ENCODE data around the gene PHOX2B.

PHOX2B gene

GRCh38 chr4:41709844-41710481 is 38.6 kb downstream of the PHOX2B start:
- DNase-seq = no peak

GRCh38 chr4:41703785-41704184 is 44.7 kb downstream of the PHOX2B start:
- DNase-seq = no peak

- no peak for DNase-seq
Observed at GRCh38 chr4:41702770-41703169, 45.8 kb downstream of the PHOX2B start.

DNA sequence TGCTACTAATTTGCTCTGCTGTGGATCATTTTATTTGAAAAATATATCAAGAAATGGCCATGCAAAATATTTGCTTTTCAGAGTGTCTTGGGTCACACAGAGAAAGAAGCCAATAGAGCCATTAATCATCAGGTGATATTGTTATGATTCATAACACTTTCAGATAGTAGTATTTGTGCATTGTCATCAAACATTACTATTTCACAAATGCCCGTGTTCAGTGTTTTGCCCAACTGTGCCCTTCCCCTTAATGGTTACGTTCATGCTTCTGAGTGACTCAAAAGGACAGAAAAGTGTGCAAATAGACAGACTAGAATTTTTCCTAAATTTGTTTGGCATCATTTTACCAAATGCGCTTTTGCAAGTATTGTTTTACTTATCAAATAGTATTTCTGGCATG is 46.5 kb downstream of the PHOX2B start:
- no peak for DNase-seq

GRCh38 chr4:41696763-41697162 is 51.8 kb downstream of the PHOX2B start:
- DNase-seq = no peak

DNA sequence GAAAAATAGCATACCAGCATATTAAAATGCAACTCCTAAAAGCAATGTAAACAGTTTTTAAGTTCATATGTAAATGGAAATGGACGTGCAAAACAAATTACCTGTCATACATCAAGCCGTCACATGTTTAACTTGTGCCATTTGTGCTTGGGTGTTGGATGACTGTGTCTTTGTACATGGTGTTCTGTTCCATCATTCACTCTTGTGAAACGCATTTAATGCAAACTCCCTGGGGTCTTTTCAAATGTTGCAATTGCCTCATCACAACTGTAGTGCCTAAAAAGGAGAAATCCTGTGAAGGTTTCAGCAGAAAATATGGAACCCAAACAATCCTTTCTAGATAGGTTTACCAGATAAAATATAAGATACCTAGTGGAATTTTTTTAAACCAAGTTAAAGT is 52.4 kb downstream of the PHOX2B start:
- DNase-seq = no peak

All from activated CD4-positive, alpha-beta T cell treated with anti-CD3 and anti-CD28 coated beads, Interleukin-2, Interleukin-6, amounts not matched to agents 100 ng/mL and 50 ng/mL, durations not matched to agents 16 hours and 8 hours (primary cell).